NCI-H146 treated with DMSO at 0.1 percent for 48 hours (cell line): ENCODE measurements around the gene DTNBP1.

ENCODE experiments used
- DNase-seq: peaks from one replicate; lab custom pipeline; 2025; ENCODE audit not compliant: unreplicated experiment; lab: John Stamatoyannopoulos, UW

Gene DTNBP1

DNA sequence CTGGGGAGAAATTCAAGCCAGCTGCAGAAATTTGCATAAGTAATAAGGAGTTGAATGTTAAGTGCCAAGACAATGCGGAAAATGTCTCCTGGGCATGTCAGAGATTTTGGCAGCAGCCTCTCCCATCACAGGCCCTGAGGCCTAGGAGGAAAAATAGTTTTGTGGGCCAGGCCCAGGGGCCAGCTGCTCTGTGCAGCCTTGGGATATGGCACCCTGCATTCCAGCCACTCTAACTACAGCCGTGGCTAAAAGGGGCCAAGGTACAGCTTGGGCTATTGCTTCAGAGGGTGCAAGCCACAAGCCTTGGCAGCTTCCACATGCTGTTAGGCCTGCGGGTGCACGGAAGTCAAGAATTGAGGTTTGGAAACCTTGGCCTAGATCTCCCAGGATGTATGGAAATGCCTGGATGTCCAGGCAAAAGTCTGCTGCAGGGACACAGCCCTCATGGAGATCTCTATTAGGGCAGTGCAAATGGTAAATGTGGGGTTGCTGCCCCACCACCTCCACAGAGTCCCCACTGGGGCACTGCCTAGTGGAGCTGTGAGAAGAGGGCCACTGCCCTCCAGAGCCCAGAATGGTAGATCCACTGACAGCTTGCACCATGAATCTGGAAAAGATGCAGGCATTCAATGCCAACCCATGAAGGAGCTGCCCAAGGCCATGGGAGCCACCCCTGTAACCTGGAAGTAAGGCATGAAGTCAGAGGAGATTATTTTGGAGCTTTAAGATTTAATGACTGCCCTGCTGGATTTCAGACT, 126.5 kb downstream of the DTNBP1 start:
- DNase-seq: no peak

DNA sequence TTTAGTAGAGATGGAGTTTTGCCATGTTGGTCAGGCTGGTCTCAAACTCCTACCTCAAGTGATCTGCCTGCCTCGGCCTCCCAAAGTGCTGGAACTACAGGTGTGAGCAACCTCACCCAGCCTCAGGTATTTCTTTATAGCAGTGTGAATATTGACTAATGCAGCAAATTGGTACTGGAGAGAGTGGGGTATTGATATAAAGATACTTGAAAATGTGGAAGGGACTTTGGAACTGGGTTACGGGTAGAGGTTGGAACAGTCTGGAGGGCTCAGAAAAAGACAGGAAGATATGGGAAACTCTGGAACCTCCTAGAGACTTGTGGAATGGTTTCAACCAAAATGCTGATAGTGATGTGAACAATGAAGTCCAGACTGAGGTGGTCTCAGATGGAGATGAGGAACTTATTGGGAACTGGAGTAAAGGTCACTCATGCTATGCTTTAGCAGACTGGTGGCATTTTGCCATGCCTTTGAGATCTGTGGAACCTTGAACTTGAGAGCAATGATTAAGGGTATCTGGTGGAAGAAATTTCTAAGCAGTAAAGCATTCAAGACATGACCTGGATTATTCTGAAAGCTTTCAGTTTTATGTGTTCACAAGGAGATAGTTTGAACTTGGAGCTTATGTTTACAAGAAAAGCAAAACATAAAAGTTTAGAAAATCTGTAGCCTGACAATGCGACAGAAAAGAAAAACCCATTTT, 127.2 kb downstream of the DTNBP1 start:
- DNase-seq: no peak

DNA sequence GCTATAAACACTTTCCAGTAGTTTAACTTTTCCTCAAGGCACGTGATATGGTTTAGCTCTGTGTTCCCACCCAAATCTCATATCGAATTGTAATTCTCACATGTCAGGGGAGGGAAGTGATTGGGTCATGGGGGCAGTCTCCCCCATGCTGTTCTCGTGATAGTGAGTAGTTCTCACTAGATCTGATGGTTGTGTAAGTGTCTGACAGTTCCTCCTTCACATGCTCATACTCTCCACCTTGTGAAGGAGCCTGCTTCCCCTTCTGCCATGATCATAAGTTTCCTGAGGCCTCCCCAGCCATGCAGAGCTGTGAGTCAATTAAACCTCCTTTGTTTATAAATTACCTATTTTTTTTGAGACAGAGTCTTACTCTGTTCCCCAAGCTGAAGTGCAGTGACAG, 127.9 kb downstream of the DTNBP1 start:
- DNase-seq: no peak

DNA sequence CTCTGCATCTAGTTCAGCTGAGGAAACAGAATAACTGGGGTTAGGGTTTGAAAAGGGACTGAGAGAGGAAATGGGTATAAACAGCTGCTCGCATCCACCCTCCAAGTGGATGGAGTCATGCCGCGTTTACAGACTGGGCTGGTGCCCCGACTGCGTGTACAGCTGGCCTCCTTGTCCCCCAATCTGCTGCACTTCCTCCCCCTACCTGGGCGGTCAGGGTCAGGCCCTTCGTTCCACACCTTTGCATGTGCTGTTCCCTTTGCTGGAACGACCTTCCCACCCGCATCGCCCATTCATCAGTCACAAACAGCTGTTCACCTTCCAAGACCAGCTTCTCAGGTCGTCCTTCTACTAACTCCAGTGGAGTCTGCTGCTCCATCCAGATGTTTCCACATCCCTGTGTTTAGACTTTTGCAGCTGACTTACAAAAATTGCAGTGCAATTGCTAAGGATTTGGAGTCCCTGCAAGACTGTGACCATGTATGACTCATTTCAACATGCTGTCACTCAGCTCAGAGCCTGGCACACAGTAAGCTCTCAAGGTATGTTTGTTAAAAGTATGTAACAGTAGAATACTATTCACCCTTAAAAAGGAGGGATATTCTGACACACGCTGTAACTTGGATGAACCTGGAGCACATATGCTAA, 129.3 kb downstream of the DTNBP1 start:
- DNase-seq: no peak

DNA sequence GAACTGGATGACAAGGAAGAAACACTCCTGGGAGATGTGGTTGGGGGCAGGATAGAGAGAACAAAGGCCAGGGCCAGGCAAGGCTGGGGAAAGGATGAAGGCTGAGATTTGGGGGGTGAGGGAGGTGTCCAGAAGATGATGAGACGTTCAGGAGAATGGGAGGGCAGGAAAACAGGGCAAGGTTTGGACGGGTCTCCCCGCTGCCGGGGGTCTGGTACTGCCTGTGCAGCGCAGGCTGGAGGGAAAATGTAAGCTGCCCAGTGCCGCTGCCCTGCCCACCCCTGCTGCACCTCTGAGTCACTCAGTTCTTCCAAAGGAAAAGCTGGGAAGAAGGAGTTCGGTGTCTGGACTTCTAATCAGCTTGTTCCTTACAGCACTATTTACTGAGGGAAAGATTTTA, 130.9 kb downstream of the DTNBP1 start:
- no peak for DNase-seq

DNA sequence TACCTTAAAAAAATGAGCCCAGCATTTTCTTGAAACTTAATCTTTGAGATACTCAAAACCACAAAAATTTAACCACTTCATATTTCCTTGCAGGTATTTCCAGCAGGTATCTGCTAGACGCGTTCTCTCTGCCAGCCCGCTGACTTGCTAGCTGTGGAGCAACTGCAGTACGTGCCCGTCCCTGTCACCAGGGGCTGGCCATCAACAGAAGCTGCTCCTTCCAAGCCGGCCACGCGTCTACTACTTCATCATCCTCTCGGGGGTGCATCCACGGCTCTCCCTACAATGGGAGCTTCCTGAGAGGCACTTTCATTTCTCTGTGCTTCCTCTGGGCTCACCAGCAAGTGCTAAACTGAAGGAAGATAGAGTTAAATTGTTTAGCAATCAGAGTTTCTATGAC, 132.4 kb downstream of the DTNBP1 start:
- DNase-seq: no peak

DNA sequence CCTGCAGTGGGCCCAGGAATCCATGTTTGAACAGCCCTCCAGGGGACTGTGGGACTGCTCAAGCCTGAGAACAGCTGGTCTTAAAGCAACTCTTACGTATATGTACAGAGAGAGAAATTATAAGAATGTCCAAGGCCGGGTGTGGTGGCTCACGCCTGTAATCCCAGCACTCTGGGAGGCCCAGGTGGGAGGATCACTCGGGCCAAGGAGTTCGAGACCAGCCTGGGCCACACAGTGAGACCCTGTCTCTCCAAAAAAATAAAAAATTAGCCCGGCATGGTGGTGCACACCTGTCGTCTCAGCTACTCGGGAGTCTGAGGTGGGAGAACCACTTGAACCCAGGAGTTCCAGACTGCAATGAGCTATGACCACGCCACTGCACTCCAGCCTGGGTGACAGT, 134.0 kb downstream of the DTNBP1 start:
- DNase-seq: no peak

DNA sequence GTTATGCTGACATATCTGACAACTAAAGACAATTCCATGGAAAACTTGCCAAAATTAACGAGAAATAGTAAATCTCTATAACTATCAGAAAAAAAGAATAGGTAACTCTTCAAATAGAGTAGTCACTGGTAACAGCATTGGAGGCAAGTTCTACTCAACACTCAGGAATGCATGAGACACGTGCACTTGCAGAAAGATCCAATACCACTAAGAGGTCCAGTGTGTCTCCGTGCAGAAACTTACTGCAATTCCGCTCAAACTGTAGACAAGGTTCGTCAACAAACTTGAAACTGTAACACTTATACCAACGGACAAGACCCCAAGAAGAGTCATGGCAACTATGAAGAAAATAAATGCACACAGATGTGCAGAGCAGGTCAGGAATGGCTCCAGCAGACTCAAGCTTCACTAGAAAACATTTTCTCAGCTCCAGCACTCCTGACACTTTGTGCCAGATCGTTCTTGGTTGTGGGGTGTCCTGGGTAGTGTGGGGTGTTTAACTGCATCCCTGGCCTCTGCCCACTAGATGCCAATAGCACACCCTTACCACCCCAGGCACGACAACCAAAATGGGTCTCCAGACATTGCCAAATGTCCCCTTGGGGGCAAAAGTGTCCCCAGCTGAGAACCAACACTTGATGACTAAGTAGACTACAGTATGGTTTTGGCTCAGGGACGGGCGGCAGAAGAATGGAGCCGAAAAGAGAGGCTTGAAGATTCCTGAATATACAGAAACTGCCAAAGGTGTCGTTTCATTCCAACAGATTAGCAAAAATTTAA, 134.8 kb downstream of the DTNBP1 start:
- no peak for DNase-seq

DNA sequence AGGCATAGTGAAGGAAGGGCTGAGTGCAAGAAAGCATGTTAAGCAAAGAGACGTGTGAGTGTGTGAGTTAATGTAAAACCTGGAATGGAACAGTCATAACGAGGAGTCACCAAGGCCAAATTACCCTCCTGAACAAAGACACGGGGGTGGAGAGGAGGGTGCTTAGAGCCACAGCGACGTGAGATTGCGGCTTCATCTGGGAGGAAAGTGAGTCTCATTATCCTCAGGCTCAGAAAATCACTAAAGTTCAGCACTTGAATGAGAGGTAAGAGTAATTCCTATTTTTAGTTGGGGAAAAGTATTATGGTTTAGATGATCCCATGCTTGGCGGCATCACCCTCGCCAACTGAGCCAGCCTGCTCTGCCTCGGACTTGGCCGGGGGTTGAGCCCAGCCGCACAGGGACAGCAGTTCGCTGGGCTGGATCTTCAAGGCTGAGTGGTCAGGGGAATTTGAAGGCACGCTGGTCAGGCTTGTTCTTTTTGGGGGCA, 136.6 kb downstream of the DTNBP1 start:
- no peak for DNase-seq

DNA sequence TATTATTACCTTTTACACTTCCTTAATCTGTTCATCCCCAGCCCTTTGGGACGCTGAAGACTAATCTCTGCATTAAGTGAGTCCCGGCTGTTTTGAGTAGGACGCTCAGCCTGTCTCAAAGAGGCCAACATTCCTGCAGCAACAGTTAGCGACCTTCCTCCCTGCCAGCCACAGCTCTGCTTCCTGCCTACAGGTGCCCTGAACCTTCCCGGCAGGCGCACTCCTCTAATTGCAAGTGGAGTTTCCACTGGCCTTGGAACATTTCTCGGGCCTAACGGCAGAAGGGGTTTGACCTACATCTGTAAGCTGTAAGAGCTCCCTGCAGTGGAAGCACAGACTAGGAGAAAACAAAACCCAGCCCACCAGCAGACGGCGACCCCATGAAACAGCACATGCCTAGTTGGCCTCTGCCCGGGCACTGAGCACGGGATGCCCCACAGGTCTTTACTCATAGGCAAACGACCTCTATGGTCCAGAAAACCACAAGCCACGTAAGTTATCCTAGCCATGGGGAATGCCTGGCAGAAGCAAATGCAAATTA, 137.9 kb downstream of the DTNBP1 start:
- no peak for DNase-seq

DNA sequence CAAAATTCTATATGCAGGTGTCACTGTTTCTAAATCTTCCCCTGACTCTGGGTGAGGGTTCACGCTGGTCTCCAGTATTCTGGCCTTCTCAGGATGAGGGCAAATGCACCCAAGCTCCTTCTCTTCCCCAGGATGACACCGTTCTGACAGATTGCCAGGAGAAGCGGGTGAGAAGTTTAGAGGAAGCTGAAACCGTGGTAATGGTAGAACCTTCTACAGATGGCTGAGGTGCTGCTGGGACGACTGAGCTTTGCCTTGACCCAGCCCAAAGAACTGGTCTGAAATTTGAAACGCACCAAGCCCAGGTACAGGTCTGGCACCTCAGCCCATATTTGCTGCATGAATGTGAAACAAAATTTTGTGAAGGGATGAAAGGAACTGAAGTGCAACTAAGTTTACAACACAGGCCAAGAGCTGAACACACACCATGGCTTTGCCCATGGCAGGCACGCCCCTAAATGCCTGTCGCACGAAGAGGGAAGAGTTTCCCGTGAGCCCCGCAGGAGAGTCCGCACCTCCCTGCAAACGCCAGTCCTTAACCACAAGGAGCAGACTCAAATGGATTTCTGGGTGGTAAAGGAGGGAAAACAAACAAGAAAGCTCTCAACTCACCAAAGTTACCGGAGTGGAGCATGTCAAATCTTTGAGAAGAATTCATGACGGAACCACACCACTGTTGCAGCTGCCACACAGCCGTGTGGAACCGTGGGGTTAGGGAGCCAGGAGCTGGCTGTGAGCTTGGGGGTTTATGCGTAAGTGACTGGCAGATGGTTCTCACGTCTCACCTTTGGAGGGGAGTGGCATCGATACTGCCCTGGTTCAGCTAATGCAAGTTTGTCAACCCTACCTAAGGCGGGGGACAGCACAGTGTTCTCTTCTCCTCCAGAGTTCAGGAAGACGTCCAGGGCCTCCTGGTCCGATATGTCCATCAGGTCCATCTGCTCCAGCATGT, 138.9 kb downstream of the DTNBP1 start:
- DNase-seq: no peak

DNA sequence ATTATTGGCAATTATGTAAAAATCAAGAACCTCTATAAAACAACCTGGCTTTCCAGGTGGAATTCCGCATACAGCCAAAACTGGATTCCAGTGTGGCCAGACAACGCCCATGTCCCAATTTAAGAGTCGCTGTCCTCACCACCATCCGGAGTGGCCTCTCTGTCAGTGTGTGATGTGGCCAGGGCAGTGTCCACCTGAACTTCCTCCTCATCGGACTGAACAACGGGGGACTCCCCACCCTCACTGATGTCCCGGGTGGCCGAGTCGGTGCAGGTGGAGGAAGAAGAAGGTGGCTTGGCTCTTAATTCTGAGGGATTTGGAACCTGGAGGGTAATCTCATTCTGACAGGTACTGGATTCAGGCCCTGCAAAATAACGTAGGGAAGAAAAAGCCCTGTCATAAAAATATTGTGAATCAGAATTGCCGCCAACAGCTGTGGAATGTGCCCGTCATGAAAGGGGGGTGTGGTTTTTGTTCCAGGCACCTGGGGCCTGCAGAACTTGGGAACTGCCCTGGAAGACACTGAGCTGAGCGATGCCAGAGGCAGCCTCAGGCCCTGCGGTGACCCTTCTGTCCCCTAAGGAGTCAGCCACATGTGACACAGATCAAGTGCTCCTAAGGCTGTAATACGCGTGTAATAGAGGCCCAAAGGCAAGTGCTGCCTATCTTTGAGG, 139.8 kb downstream of the DTNBP1 start:
- DNase-seq: no peak

DNA sequence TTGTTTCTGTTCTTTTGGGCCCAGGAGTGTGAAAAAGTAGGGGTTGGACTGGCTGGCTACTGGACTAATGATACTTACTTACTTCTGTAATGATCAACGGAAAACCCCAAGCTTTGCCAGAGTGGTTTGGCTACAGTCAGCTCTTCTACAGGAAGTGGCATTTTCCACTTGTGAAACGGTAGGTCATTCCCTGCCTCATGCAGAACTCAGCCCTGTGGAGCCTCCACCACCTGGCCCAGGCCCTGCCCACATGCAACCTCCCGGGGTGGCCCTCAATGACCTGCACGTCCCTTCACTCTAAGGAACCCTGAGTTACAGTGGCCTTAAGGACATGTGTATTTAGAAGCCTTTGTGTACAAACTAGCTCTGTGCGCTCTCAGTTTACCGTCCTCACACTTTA, 140.4 kb downstream of the DTNBP1 start:
- no peak for DNase-seq

DNA sequence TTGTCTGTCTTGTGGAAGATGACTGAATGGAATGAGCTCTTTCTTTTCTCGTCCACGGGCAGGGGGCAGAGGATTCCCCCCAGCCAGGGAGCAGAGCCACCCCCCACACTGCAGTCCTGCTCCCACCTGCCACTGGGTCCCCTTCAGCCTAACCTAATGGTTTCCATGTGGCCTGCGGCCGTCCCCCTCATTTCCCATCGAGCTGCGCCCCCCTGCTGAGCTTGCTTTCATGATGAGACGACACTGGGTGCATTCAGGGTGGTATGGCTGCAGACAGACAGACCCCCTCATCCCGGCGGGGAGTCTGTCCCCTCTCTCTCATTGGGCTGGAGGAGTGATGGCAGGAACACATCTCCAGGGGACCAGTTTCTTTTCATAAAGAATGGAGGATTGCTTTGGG, 140.8 kb downstream of the DTNBP1 start:
- DNase-seq: no peak

DNA sequence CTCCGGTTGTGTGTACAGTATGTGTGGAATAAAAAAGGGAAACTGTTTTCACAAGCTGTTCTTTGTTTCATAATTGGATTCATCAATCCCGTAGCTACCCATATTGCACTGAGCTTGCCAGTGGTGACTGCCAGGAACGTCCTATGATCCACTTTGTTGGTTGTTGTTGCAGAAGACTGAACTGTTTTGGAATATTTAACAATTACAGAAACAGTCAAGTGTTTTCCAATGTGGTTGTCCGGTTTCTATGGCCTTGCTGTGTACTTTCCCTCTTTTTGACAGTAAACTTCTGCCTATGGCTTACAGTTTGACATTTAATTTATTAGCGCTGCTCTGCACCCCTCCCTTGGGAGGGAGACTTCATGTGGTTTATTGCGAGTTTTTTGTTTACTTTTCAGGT, 141.2 kb downstream of the DTNBP1 start:
- no peak for DNase-seq

DNA sequence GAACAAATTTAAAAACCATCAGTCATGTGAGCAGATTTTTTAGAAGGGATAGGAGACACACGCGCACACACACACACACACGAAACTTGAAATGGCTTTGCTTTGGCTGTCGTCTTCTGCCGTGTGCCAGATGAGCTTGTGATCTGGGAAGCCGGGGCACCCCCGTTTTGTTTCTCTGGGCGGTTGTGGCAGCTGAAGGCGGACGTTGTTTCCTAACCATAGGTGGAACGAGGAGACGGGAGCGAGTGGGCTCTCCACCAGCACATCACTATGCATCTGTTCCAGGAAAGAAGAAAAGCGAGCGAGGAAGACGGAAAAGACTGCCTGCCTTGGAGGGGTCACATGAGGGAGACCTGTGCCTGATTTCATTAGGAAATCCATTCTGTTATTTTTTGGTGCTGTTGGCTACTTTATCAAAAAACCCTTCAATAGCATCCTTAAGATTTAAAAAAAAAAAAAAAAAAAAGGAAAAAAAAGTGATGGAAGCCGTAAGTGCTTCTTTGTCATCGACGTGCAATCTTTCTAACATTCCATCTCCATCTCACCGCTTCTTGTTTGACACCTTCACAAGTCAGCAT, 142.1 kb downstream of the DTNBP1 start:
- DNase-seq: no peak

DNA sequence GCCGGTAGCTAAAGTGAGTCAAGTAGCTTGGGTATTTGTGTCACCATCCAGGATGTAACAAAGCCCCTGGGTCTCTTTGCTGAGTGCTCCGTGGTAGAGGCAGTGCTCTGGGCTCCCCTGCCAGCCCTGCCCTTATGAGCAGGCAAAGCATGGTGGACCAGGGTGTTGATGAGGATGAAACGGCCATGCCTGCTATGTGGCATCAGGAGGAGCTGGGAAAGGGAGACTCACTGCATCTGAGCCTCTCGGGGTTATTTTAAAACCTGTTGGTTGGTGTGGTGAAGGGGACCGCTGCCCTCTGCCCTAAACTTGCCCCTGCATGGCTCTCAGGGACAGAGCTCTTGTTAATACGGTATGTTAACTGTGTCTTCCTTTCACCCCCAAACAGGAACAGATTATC, 143.1 kb downstream of the DTNBP1 start:
- no peak for DNase-seq

DNA sequence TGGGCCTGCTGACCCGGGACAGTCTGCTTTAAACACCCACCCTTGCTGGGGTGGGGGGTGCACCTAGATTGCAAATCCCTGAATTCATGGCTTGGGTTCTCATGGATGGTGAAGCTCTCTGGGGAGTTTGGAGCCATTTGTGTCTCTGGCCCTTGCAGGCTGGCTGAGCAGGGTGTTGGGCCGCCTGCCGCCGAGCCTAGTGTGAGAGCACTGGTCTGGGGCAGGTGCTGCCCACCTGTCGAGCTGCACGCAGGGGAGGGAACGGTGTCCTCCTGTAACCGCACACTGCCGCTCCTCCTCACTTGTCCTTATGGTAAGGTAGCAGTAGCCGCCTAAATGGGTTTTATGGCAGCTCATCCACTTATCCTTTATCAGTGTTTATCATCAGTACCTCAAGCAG, 143.9 kb downstream of the DTNBP1 start:
- DNase-seq: no peak

DNA sequence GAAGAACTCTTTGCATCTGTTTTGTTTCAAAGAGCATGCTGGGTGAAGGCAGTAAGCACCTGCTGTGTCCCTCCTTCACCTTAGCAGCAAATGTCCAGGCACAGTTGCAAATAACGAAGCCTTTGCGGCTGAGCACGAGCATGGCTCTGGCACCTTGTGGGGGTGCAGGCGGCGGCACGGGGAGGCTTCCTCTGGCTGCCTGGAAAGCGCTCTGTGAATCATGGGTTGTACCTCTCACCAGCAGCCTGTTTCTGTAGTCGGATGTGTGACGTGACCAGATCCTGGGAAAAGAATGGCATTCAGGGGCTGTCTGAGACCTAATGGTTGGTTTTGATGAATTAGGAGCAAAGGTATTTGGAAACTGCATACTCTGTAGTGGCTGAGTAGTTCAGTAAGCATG, 144.8 kb downstream of the DTNBP1 start:
- no peak for DNase-seq
